NT2/D1 (cell line): ENCODE results near the gene DNM3.

Experiments
- SUZ12 ChIP-seq: IDR thresholded peaks from 2 replicates; pipeline ENCODE4 v1.6.1; 2011; ENCODE audit not compliant: insufficient read length, insufficient read depth; ENCODE audit errors: extremely low read depth
- YY1 ChIP-seq: IDR thresholded peaks from 2 replicates; pipeline ENCODE4 v1.6.1; 2011; ENCODE audit not compliant: insufficient read length, insufficient read depth
- ZNF274 ChIP-seq: IDR thresholded peaks from 2 replicates; pipeline ENCODE4 v1.6.1; 2011; ENCODE audit warnings: mild to moderate bottlenecking, low read depth, low read length

DNA sequence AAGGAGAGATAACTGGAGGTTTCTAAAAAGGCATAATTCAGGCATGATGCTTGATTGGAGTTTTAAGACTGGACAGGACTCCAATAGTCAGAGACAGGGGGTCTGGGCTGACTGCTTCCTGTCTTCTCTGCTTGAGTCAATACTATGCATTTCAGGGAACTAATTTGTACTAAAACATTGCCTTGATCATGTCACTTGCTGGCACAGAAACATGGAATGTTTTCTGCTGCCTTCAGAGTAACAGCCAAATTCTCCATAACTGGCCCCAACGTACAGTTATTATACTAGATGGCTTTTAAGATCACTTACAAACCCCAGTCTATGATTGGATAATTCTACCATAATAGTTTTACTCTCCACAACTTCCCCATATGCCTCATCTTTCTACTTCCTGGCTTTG is 247.0 kb downstream of the DNM3 start:
- TF ChIP-seq SUZ12 (no peak), ZNF274 (no peak), YY1 (no peak)
